ENCODE results near the gene PRLR. TPM values are rescaled to one million over a fixed set of nuclear protein-coding genes. Genes with fewer than 3 reads are reported as not detected.

Gene PRLR
- total and polyA plus RNA-seq, 10 of the 15 experiments (the other 5 are each of a cell fraction or from before 2014, with no cell fraction given): 0.03 to 8.1 (median 0.20) TPM

GRCh38 chr5:35117967-35118366 lies 112.3 kb downstream of the PRLR start (continued):
- TF ChIP-seq, protein P1, sequence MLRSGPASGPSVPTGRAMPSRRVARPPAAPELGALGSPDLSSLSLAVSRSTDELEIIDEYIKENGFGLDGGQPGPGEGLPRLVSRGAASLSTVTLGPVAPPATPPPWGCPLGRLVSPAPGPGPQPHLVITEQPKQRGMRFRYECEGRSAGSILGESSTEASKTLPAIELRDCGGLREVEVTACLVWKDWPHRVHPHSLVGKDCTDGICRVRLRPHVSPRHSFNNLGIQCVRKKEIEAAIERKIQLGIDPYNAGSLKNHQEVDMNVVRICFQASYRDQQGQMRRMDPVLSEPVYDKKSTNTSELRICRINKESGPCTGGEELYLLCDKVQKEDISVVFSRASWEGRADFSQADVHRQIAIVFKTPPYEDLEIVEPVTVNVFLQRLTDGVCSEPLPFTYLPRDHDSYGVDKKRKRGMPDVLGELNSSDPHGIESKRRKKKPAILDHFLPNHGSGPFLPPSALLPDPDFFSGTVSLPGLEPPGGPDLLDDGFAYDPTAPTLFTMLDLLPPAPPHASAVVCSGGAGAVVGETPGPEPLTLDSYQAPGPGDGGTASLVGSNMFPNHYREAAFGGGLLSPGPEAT (IDR thresholded peaks at IDR 0.05; ENCODE audit: low read depth): 0 out of 2 replicates have a peak, but pooled peaks have one; percentile 23
- TF ChIP-seq KLF5 (IDR thresholded peaks at IDR 0.05; ENCODE audit: partially characterized antibody) (no peak), CREM (IDR thresholded peaks at IDR 0.05; ENCODE audit: low read depth) (peak; percentile 39; the same call in 1 of the 2 replicates), IKZF1 (conservative IDR thresholded peaks at IDR 0.05) (no peak), BMI1 (IDR thresholded peaks at IDR 0.05; ENCODE audit: borderline replicate concordance) (no peak)
- TF ChIP-seq, protein P2, sequence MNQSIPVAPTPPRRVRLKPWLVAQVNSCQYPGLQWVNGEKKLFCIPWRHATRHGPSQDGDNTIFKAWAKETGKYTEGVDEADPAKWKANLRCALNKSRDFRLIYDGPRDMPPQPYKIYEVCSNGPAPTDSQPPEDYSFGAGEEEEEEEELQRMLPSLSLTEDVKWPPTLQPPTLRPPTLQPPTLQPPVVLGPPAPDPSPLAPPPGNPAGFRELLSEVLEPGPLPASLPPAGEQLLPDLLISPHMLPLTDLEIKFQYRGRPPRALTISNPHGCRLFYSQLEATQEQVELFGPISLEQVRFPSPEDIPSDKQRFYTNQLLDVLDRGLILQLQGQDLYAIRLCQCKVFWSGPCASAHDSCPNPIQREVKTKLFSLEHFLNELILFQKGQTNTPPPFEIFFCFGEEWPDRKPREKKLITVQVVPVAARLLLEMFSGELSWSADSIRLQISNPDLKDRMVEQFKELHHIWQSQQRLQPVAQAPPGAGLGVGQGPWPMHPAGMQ (IDR thresholded peaks at IDR 0.05; ENCODE audit: borderline replicate concordance): no peak

DNA sequence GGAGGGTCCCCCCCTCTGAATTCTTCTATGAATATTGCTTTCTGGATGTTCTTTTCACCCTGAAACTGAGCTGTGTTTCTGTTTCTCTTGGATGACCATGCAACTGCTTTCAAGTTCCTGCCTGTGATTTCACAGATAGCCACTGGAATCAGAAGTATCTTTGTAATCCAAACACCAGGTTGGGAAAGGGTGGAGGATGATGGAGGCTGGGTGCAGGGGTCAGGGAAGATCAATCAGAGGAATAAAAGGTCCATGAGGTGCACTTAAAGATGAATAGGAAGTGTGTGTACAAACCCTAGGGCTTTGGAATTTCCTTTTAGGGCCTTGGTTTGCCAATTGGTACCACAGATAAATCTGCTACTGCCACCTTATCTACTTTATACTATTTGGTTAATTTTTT lies 114.4 kb downstream of the PRLR start:
- Histone ChIP-seq H3K4me2 (ENCODE audit: control insufficient read depth, insufficient read depth) (no peak overlapping the region), H3K27me3 (replicated peaks in 1 of 2; ENCODE audit: control insufficient read depth in 2 of 2, insufficient read depth in 2 of 2, low read length in 1 of 2) (no peaks in the 10 kb centered on the region), H3K27ac (ENCODE audit: control insufficient read depth, insufficient read depth) (no peak overlapping the region), H3K36me3 (ENCODE audit: control insufficient read depth in 2 of 2, insufficient read depth in 2 of 2, low read length in 1 of 2) (no peaks in the 10 kb centered on the region), H3K9me3 (replicated peaks; ENCODE audit: control insufficient read depth, insufficient read depth, low read length) (no peaks in the 10 kb centered on the region; the same call in 2 of the 3 replicates), H3K9ac (ENCODE audit: control insufficient read depth, insufficient read depth, low read length) (no peak overlapping the region), H2AFZ (ENCODE audit: control insufficient read depth, low read depth, low read length) (no peak overlapping the region), H3K79me2 (ENCODE audit: control insufficient read depth, insufficient read depth, low read length) (no peaks in the 10 kb centered on the region), H3K4me3 (no peak overlapping the region), H3K4me1 (ENCODE audit: control insufficient read depth, insufficient read depth, low read length) (no peaks in the 10 kb centered on the region), H4K20me1 (ENCODE audit: control insufficient read depth, insufficient read depth) (no peaks in the 10 kb centered on the region)
- ATAC-seq (no peak), DNase-seq (ENCODE audit: low read depth, low spot score) (no peak), FAIRE-seq (no peak)
- RAD21 ChIA-PET (ENCODE audit: unreplicated experiment): no interaction called here
- SMC1A ChIA-PET (ENCODE audit: uncharacterized antibody, unreplicated experiment): no interaction called here
- BruUV-seq (replicated peaks): no TSS peak
- CTCF ChIA-PET: no interaction called here
- TF ChIP-seq CUX1 (IDR thresholded peaks at IDR 0.05; ENCODE audit: insufficient replicate concordance, low read depth, low read length) (no peak), ZZZ3 (IDR thresholded peaks at IDR 0.05; ENCODE audit: control insufficient read depth, insufficient read length, low read depth) (no peak), TCF7 (IDR thresholded peaks at IDR 0.05; ENCODE audit: borderline replicate concordance) (no peak), MEF2A (IDR thresholded peaks at IDR 0.05; ENCODE audit: insufficient read depth, low read depth, low read length) (no peak), EED (IDR thresholded peaks at IDR 0.05; ENCODE audit: low read depth) (no peak), POU2F2 (IDR thresholded peaks at IDR 0.05; ENCODE audit: borderline replicate concordance, low read depth, low read length) (no peak)
- TF ChIP-seq, protein P3, sequence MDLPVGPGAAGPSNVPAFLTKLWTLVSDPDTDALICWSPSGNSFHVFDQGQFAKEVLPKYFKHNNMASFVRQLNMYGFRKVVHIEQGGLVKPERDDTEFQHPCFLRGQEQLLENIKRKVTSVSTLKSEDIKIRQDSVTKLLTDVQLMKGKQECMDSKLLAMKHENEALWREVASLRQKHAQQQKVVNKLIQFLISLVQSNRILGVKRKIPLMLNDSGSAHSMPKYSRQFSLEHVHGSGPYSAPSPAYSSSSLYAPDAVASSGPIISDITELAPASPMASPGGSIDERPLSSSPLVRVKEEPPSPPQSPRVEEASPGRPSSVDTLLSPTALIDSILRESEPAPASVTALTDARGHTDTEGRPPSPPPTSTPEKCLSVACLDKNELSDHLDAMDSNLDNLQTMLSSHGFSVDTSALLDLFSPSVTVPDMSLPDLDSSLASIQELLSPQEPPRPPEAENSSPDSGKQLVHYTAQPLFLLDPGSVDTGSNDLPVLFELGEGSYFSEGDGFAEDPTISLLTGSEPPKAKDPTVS (IDR thresholded peaks at IDR 0.05; ENCODE audit: low read depth, low read length): no peak
- in situ Hi-C loops (cut with MboI): no loop called here
- intact Hi-C loops (cut with micrococcal nuclease; ENCODE audit: unreplicated experiment): no loop called here
- POLR2A ChIA-PET: no interaction called here
